Fibroblast of skin of abdomen (primary cell): ENCODE measurements around the gene LDLRAD2. TPM values are rescaled to one million over a fixed set of nuclear protein-coding genes. Genes with fewer than 3 reads are reported as not detected.
A peak's percentile ranks its signal among the peaks of the same experiment; 100 is the strongest.
"Not testable (repeated sequence)": the region's sequence is repeated elsewhere in the genome, so short reads cannot be mapped to it uniquely, and the experiment has no call there.

Experiments used
- DNase-seq: peaks from one replicate; pipeline ENCODE4 v3.0.0-alpha.2; 2013
- polyA plus RNA-seq, 2 experiments: library from polyadenylated mRNA; unstranded; fragments of 120-200 nt; gene quantifications; one replicate each; pipeline ENCODE4 v1.2.1, GENCODE V29; 2013; ENCODE audit not compliant: insufficient read length in 2 of 2

The LDLRAD2 gene, protein sequence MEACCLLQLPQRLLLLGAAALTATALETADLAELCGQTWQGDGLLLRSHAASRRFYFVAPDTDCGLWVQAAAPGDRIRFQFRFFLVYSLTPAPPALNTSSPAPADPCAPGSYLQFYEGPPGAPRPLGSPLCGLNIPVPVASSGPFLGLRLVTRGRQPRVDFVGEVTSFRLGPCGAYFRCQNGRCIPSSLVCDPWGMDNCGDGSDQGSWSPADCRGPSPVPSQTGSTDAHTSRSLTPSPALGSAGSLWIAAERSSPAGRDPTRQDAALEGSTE
- 5.6 TPM for polyA plus RNA-seq (2013, experiment 1 of 2; ENCODE audit: insufficient read length)
- polyA plus RNA-seq (2013, experiment 2 of 2; ENCODE audit: insufficient read length): 5.4 TPM

- DNase-seq: no peak
Observed at GRCh38 chr1:21811875-21812305, at the start of gene LDLRAD2. TSS of gene LDLRAD2 (plus strand) at chr1:21812265. CDS start at chr1:21812452, 187 bp downstream.

GRCh38 chr1:21763236-21763635 is 48.8 kb upstream of the LDLRAD2 start:
- DNase-seq: no peak

- DNase-seq: no peak
Observed at GRCh38 chr1:21763694-21764419, 48.2 kb upstream of the LDLRAD2 start.

- DNase-seq: peak; percentile 88
Observed at GRCh38 chr1:21764615-21765423, 47.2 kb upstream of the LDLRAD2 start.

- DNase-seq: no peak
Observed at GRCh38 chr1:21766210-21766609, 45.9 kb upstream of the LDLRAD2 start.

GRCh38 chr1:21767106-21767505 is 45.0 kb upstream of the LDLRAD2 start:
- DNase-seq: not testable (repeated sequence)

GRCh38 chr1:21770201-21770600 is 41.9 kb upstream of the LDLRAD2 start:
- no peak for DNase-seq

GRCh38 chr1:21770602-21771001 is 41.5 kb upstream of the LDLRAD2 start:
- DNase-seq: not testable (repeated sequence)

DNA sequence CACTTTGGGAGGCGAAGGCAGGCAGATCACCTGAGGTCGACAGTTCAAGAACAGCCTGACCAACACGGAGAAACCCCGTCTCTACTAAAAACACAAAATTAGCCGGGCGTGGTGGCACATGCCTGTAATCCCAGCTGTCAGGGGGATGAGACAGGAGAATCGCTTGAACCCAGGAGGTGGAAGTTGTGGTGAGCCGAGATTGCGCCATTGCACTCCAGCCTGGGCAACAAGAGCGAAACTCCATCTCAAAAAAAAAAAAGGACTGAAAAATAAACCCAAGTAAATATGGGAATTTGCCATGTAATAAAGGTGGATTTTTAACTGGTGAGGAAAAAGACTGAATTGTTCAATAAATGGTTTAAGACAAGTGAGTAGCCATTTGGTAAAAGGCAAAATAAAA is 40.4 kb upstream of the LDLRAD2 start:
- DNase-seq: not testable (repeated sequence)

- no peak for DNase-seq
Observed at GRCh38 chr1:21773585-21773984, 38.5 kb upstream of the LDLRAD2 start.

DNA sequence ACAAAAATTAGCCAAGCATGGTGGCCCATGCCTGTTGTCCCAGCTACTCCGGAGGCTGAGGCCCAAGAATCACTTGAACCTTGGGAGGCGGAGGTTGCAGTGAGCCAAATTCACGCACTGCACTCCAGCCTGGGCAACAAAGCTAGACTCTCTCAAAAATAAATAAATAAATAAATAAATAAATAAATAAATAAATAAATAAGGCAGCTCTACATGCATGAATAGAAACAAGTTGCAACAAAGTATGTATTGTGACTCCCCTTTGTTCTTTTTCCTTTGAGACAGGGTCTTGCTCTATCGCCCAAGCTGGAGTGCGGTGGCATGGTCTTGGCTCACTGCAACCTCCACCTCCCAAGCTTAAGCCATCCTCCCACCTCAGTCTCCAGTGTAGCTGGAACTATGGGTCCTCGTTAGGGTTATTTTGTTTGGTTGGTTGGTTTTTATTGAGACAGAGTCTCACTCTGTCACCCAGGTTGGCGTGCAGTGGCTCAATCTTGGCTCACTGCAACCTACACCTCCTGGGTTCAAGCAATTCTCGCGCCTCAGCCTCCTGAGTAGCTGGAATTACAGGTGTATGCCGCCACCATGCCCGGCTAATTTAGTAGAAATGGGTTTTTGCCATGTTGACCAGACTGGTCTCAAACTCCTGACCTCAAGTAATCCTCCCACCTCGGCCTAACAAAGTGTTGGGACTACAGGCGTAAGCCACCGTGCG is 37.1 kb upstream of the LDLRAD2 start:
- no peak for DNase-seq

DNA sequence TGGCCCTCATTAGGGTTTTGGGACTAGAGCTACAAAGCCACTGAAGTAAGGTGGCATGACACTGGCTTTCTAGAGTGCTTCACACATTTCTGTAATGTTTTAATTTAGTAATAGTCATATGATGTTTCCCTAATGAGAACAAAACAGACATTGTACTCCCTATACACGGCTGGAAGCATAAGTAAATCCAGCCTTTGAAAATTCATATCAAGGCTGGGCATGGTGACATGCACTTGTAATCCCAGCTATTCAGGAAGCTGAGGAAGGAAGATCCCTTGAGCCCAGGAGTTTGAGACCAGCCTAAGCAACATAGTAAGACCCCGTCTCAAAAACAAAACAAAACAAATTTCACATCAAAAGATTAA is 36.5 kb upstream of the LDLRAD2 start:
- DNase-seq: no peak

- DNase-seq: peak; percentile 26
Observed at GRCh38 chr1:21775985-21776562, 36.0 kb upstream of the LDLRAD2 start.

- not testable (repeated sequence) for DNase-seq
Observed at GRCh38 chr1:21776925-21777324, 35.1 kb upstream of the LDLRAD2 start.

DNA sequence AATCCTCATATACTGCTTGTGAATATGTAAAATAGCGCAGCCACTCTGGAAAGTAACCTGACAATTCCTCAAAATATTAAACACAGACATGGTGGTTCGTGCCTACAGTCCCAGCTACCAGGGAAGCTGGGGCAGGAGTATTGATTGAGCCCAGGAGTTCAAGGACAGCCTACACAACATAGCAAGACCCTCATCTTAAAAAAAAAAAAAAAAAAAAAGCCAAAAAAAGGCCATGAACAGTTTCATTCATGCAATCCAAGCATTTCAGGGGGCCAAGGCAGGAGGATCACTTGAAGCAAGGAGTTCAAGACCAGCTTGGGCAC is 33.7 kb upstream of the LDLRAD2 start:
- DNase-seq: no peak

GRCh38 chr1:21779613-21780521 is 32.2 kb upstream of the LDLRAD2 start:
- peak; percentile 14 for DNase-seq

GRCh38 chr1:21781815-21782348 is 30.2 kb upstream of the LDLRAD2 start:
- peak; percentile 59 for DNase-seq

DNA sequence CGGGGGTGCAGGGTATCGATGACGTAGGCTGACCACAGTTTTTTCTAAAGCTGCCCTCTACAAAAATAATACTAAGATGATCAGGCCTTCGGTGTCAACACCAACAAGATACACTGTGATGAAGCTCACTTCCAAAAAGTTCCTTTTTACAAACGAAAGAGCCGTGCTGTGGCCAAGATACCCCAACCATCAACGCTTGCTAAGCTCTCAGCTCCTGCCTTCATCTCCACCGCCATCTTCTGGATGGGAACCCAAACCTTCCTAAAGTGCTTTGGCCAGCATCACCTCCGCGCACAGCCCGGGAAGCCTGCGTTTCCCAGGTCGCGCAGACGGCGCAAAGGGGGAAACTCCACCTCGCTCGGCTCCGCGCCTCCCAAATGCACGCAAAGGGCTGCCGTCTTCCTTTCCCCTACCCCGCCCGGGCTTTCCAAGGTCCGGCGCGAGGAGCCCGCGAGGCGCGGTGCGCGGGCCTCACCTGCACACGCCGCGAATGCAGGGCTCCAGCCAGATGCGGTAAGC is 29.7 kb upstream of the LDLRAD2 start:
- peak; percentile 44 for DNase-seq

DNA sequence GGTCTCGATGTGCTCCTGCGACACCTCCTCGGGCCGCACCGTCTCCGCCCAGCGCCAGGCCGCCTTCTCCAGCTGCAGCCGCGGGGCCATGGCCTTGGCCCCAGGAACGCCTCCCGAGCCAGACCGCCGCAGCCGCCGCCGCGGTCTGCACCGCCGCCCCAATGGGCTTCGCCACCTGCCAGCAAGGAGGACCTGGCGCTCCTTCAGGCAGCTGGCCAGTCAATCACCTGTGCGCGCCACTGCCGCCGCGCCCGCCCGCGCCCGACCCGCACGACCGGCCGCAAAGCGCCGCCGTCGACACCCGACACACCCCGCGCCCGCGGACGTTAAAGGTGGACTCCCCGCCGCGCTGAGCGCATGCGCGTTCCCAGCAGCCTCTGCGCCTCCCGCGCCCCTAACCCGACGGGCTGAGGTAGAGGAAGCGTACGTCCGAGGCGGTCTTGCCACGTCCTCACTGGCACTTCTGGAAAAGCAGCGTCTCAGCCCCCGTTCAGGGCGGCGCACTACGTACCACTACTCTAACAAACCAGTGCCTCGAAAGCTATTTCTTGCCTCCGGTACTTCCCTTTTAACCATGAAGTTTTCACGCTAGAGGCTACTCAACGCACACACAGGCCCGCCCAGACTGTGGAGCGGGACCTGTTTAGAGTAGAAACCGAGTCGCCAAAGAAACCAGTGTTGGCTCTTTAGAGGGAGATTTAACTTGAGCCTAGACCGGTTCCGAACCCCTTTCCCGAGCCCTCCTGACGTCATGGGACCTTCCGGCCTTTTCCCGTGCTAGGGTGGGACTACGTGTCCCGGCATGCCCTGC is 29.0 kb upstream of the LDLRAD2 start, which contains the start of gene USP48:
USP48 (minus strand) TSS at position 282 of the 811 bp plus-strand sequence; CDS start at position 90, 192 bp downstream.
- peak; percentile 97 for DNase-seq
